ENCODE measurements around the gene SCUBE3.

The SCUBE3 gene

GRCh38 chr6:35275744-35276260 is 62.0 kb downstream of the SCUBE3 start:
- no peak for TF ChIP-seq SPI1 (IDR thresholded peaks at IDR 0.05; ENCODE audit: borderline replicate concordance, low read depth)
- TF ChIP-seq POLR2AphosphoS5 (IDR thresholded peaks at IDR 0.05; ENCODE audit: low read depth): no peak
- no peak for TF ChIP-seq GABPA (IDR thresholded peaks at IDR 0.05; ENCODE audit: low read depth)
- no peak for TF ChIP-seq REST (IDR thresholded peaks at IDR 0.05; ENCODE audit: insufficient replicate concordance, low read depth)
- no peak for TF ChIP-seq CTCF (IDR thresholded peaks at IDR 0.05; ENCODE audit: insufficient read depth, low read length)
- H3K27ac ChIP-seq (replicated peaks): no peak overlapping the region
- no peaks in the 10 kb centered on the region for H3K27me3 ChIP-seq (ENCODE audit: insufficient read depth, poor library complexity, severe bottlenecking)
- DNase-seq (ENCODE audit: low read depth in 1 of 2, low spot score in 1 of 2): no peak
- no peak overlapping the region for H3K4me3 ChIP-seq (replicated peaks; ENCODE audit: insufficient read depth, low read length)

GRCh38 chr6:35278708-35279107 is 65.0 kb downstream of the SCUBE3 start:
- Histone ChIP-seq H3K27me3 (ENCODE audit: insufficient read depth, poor library complexity, severe bottlenecking) (no peaks in the 10 kb centered on the region), H3K27ac (replicated peaks) (no peak overlapping the region), H3K4me3 (replicated peaks; ENCODE audit: insufficient read depth, low read length) (no peak overlapping the region)
- no peak for TF ChIP-seq POLR2AphosphoS5 (IDR thresholded peaks at IDR 0.05; ENCODE audit: low read depth)
- TF ChIP-seq GABPA (IDR thresholded peaks at IDR 0.05; ENCODE audit: low read depth): no peak
- no peak for TF ChIP-seq SPI1 (IDR thresholded peaks at IDR 0.05; ENCODE audit: borderline replicate concordance, low read depth)
- no peak for TF ChIP-seq REST (IDR thresholded peaks at IDR 0.05; ENCODE audit: insufficient replicate concordance, low read depth)
- TF ChIP-seq CTCF (IDR thresholded peaks at IDR 0.05; ENCODE audit: insufficient read depth, low read length): no peak
- no peak for DNase-seq (ENCODE audit: low read depth in 1 of 2, low spot score in 1 of 2)

GRCh38 chr6:35280903-35281302 is 67.1 kb downstream of the SCUBE3 start:
- no peak for TF ChIP-seq SPI1 (IDR thresholded peaks at IDR 0.05; ENCODE audit: borderline replicate concordance, low read depth)
- TF ChIP-seq REST (IDR thresholded peaks at IDR 0.05; ENCODE audit: insufficient replicate concordance, low read depth): no peak
- TF ChIP-seq CTCF (IDR thresholded peaks at IDR 0.05; ENCODE audit: insufficient read depth, low read length): no peak
- TF ChIP-seq POLR2AphosphoS5 (IDR thresholded peaks at IDR 0.05; ENCODE audit: low read depth): no peak
- no peak for TF ChIP-seq GABPA (IDR thresholded peaks at IDR 0.05; ENCODE audit: low read depth)
- no peak for DNase-seq (ENCODE audit: low read depth in 1 of 2, low spot score in 1 of 2)
- Histone ChIP-seq H3K27ac (replicated peaks) (no peak overlapping the region), H3K27me3 (ENCODE audit: insufficient read depth, poor library complexity, severe bottlenecking) (no peaks in the 10 kb centered on the region), H3K4me3 (replicated peaks; ENCODE audit: insufficient read depth, low read length) (no peak overlapping the region)

Data from HL-60 (cell line).